ENCODE data around the gene CLDN6.
A peak's percentile ranks its signal among the peaks of the same experiment; 100 is the strongest.

Gene CLDN6

DNA sequence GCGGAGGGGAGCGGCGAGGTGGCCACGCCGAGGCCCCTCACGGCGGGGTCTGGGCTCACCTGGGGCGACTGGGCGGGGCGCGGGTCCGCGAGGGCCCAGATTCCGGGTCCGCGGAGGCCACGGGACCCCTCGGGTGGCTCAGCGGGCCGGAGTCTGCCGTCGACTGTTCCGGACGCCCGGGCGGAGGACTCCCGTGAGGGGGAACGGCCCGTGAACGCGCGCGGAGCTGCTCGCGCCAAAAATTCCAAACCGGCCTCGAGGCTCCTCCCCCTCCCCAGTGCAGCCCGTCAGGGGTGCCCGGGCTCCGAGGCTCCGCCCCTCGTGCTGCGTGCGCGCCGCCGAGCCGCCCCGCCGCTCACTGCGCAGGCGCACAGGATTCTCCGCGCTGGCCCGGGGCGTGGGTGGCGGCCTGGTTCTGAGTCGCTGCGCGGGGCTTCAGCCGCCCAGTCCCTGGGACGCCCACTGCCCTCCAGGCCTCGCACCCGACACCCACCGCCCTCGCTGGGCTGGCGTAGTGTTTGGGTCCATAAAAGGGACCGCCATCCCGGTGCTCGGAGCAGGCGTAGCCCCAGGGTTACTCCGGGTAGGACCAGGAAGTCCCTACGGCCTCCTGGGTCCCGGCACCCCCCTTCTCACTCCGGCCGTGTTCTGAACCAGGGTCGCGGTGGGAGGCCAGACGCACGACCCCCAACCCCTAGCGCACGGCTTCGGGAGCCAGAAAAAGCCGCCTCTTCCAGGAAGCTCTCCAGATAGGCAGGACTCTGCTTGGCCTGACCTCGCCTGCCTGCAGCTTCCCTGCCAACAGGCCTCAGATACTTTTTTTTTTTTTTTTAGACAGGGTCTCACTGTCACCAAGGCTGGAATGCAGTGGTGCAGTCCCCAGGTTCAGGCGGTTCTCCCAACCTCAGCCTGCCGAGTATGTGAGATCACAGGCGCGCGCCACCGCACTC lies 37.5 kb downstream of the CLDN6 start, which contains the start of gene PKMYT1:
Gene PKMYT1 (minus strand): TSS at position 220 of the 950 bp plus-strand sequence. CDS start 789 bp downstream, outside the sequence.
- Mint-ChIP-seq H3K4me1 (ENCODE audit: low read depth in 2 of 2) (peaks cover 11 to 15% of the 10 kb centered on the region in 2 donors), H3K27ac (peak within 1 kb of the TSS; percentile 84 to 88)

GRCh38 chr16:2979669-2980226 lies 38.2 kb downstream of the CLDN6 start:
- Mint-ChIP-seq H3K9me3 (no peaks in the 10 kb centered on the region), H3K27ac (no peak overlapping the region), H3K36me3 (ENCODE audit: insufficient read depth) (peaks cover 4% of the 10 kb centered on the region), H3K4me3 (peak overlapping the region; percentile 74 to 78), H3K27me3 (no peaks in the 10 kb centered on the region), H3K4me1 (ENCODE audit: low read depth in 2 of 2) (peaks cover 11 to 15% of the 10 kb centered on the region in 2 donors)
- DNase-seq: no peak
- no peak for ATAC-seq (replicated peaks)

More for the DNA sequence above, 37.5 kb downstream of the CLDN6 start, which contains the start of gene PKMYT1:
- peak; percentile 93 to 97 (median 94) for DNase-seq
- Mint-ChIP-seq H3K4me3 (peak within 1 kb of the TSS; percentile 74 to 78), H3K27me3 (no peaks in the 10 kb centered on the region), H3K9me3 (no peaks in the 10 kb centered on the region), H3K36me3 (ENCODE audit: insufficient read depth) (peaks cover 4% of the 10 kb centered on the region)
- peak; percentile 93 for ATAC-seq (replicated peaks)

DNA sequence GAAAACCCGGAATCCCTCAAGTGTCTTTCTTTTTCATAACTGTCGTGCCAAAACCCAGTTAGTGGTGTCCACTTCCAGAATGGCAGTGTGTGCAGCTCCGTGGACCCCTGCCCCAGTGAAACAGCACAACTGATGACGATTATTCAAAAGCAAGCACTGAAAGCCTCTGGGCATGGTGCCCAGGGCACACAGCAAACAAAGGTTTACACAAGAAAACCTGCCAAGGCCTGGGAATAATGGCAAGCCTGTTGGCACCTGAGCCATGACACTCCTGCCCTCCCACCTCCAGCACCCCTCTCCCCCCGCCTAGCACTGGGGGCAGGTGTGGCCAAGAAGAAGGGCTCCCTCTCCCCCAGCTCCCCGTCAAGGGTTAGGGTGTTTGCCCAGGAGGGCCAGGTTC lies 40.5 kb downstream of the CLDN6 start:
- Mint-ChIP-seq H3K4me1 (ENCODE audit: low read depth in 2 of 2) (peaks cover 8 to 11% of the 10 kb centered on the region in 2 donors), H3K36me3 (ENCODE audit: insufficient read depth) (peaks cover 4% of the 10 kb centered on the region), H3K9me3 (no peaks in the 10 kb centered on the region), H3K27ac (no peak overlapping the region), H3K27me3 (peaks cover 0 to 1% of the 10 kb centered on the region in 2 donors), H3K4me3 (no peak overlapping the region)
- DNase-seq: no peak
- ATAC-seq (replicated peaks): no peak

GRCh38 chr16:2976673-2977072 lies 41.3 kb downstream of the CLDN6 start:
- DNase-seq (no peak), ATAC-seq (replicated peaks) (no peak)
- Mint-ChIP-seq H3K4me3 (no peak overlapping the region), H3K27ac (no peak overlapping the region), H3K27me3 (peaks cover 0 to 8% of the 10 kb centered on the region in 2 donors), H3K4me1 (ENCODE audit: low read depth in 2 of 2) (peaks cover 5 to 10% of the 10 kb centered on the region in 2 donors), H3K36me3 (ENCODE audit: insufficient read depth) (peaks cover 4% of the 10 kb centered on the region), H3K9me3 (no peaks in the 10 kb centered on the region)

DNA sequence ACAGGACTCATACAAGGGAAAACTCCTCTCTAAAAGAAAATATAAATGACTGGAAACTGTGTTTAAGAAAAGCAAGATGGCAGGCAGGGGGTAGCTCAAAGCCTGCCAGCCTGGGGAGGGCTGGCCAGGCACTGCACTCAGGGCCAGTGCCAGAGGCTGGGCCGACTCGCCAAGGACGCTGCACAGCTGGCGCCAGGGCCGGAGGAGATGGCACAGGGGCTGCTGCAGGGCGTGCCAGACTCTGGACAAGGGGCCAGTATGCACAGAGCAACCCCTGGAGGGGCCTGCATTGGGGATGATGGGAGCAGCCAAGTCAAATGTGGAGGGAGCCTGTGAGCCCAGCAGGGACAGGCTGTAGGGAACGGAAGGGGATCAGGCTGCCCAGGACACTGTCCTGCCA lies 41.8 kb downstream of the CLDN6 start:
- H3K4me1 Mint-ChIP-seq (ENCODE audit: low read depth in 2 of 2): peaks cover 2 to 8% of the 10 kb centered on the region in 2 donors
- no peak overlapping the region for H3K4me3 Mint-ChIP-seq
- H3K27me3 Mint-ChIP-seq: peaks cover 0 to 10% of the 10 kb centered on the region in 2 donors
- peaks cover 4% of the 10 kb centered on the region for H3K36me3 Mint-ChIP-seq (ENCODE audit: insufficient read depth)
- ATAC-seq (replicated peaks) (no peak), DNase-seq (no peak)
- H3K9me3 Mint-ChIP-seq: no peaks in the 10 kb centered on the region
- no peak overlapping the region for H3K27ac Mint-ChIP-seq

- H3K27ac Mint-ChIP-seq: no peak overlapping the region
- ATAC-seq (replicated peaks): no peak
- peaks cover 0 to 4% of the 10 kb centered on the region in 2 donors for H3K4me1 Mint-ChIP-seq (ENCODE audit: low read depth in 2 of 2)
- H3K27me3 Mint-ChIP-seq: peaks cover 0 to 16% of the 10 kb centered on the region in 2 donors
- DNase-seq: no peak
- H3K36me3 Mint-ChIP-seq (ENCODE audit: insufficient read depth): peaks cover 4% of the 10 kb centered on the region
- no peaks in the 10 kb centered on the region for H3K9me3 Mint-ChIP-seq
- no peak overlapping the region for H3K4me3 Mint-ChIP-seq
Measured at GRCh38 chr16:2975161-2975795, 42.7 kb downstream of the CLDN6 start.

- H3K9me3 Mint-ChIP-seq: no peaks in the 10 kb centered on the region
- H3K4me1 Mint-ChIP-seq (ENCODE audit: low read depth in 2 of 2): peaks cover 0 to 2% of the 10 kb centered on the region in 2 donors
- H3K36me3 Mint-ChIP-seq (ENCODE audit: insufficient read depth): peaks cover 4% of the 10 kb centered on the region
- DNase-seq (no peak), ATAC-seq (replicated peaks) (no peak)
- no peak overlapping the region for H3K4me3 Mint-ChIP-seq
- H3K27ac Mint-ChIP-seq: no peak overlapping the region
- peaks cover 0 to 16% of the 10 kb centered on the region in 2 donors for H3K27me3 Mint-ChIP-seq
Measured at GRCh38 chr16:2974319-2975056, 43.5 kb downstream of the CLDN6 start.

DNA sequence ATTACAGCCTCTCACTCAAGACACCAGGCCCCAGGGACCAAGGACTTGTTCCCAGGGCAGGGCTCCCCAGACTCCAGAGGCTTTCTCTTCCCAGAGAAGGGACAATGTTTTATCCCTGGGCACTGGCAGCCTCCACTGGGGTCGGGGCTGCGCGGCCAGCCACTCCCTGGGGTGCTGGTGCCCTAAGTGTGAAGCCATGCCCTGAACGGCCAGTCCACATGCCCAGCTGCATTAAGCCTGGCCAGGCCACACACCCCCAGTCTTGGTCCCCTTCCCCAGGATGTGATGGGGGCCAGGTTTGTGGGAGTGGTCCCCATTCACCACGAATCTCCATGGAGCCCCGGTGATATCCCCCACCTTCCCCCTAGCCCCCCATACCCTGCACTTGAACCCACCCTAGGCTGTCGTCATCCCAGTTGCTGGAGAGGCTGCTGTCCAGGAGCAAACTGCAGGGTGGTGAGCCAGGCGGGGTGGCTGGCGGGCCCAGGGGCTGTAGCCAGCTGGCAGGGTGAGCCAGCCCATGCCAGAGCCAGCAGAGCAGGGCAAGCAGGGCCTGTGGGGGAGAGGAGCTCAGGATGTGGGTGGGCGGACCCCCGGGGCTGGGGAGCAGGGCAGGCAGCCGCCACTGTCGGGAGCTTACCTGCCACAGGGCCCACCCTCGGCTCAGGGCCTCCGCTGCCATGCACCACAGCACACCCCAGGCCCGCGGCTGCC lies 44.2 kb downstream of the CLDN6 start:
- DNase-seq: no peak
- no peak for ATAC-seq (replicated peaks)
- H3K9me3 Mint-ChIP-seq: no peaks in the 10 kb centered on the region
- no peak overlapping the region for H3K4me3 Mint-ChIP-seq
- H3K27ac Mint-ChIP-seq: no peak overlapping the region
- peaks cover 4% of the 10 kb centered on the region for H3K36me3 Mint-ChIP-seq (ENCODE audit: insufficient read depth)
- H3K4me1 Mint-ChIP-seq (ENCODE audit: low read depth in 2 of 2): peaks cover 0 to 3% of the 10 kb centered on the region in 2 donors
- peaks cover 0 to 16% of the 10 kb centered on the region in 2 donors for H3K27me3 Mint-ChIP-seq

DNA sequence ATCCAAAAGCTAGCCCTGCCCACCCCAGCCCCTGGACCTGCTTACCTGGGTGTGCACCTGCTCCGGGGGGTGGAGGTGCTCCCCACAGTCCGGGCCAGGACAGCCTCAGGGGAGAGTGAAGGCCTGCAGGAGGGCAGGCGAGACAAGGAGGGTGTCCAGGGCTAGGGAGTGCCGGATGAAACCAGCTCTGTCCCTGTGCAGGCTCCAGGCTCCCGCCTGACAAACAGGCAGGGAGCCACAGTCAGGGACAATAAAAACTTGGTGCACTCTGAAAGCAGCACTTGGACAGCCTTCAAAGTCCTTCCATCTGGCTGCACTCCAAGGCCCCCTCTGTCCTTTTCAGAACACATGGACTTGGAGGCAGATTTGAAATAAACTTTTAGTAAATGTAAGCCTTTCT lies 44.9 kb downstream of the CLDN6 start:
- Mint-ChIP-seq H3K4me1 (ENCODE audit: low read depth in 2 of 2) (peaks cover 2 to 10% of the 10 kb centered on the region in 2 donors), H3K27ac (no peak overlapping the region), H3K4me3 (no peak overlapping the region), H3K36me3 (ENCODE audit: insufficient read depth) (peaks cover 4% of the 10 kb centered on the region), H3K27me3 (peaks cover 5 to 22% of the 10 kb centered on the region in 2 donors), H3K9me3 (no peaks in the 10 kb centered on the region)
- ATAC-seq (replicated peaks): no peak
- DNase-seq: no peak

DNA sequence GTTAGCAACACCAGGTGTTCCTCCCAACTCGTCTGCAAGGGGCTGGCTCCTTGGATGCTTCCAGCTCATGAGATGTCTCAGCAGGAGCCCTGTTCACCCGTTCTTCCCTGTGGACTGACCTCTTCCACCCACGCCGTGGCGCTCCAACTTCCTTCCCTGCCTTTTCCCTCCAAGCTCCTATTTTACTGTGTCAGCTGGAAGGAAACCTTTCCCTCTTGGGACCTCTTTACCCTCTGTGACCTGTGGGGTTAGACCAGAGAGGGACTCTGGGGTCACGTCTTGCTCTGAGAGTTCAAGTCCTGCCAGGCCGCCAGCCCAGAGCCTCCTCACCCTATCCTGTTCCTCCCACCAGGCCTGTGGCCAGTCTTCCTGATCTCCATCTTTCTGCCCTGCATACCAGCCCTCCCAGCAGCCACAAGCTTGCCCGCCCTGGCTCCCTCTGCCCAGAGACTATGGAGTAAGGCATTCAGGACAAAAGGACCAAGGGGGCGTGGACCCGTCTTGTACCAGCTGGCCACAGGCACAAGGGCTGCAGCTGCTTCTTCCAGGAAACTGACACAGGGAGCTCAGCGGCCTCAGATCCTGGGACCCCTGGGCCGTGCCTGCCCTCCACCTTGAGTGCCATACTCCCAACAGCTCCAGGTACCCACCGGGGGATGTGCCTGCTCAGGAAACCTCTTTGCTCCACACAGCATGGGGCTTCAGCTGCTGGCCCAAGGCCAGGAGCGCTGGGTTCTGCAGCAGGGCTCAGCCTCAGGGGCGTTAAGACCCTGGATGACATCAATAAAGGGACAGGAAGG lies 45.8 kb downstream of the CLDN6 start:
- H3K27me3 Mint-ChIP-seq: peaks cover 9 to 29% of the 10 kb centered on the region in 2 donors
- ATAC-seq (replicated peaks) (no peak), DNase-seq (no peak)
- H3K27ac Mint-ChIP-seq: no peak overlapping the region
- no peaks in the 10 kb centered on the region for H3K9me3 Mint-ChIP-seq
- peak overlapping the region in 1 of 2 donors; percentile 46 for H3K4me3 Mint-ChIP-seq
- H3K36me3 Mint-ChIP-seq (ENCODE audit: insufficient read depth): peaks cover 4% of the 10 kb centered on the region
- H3K4me1 Mint-ChIP-seq (ENCODE audit: low read depth in 2 of 2): peaks cover 5 to 13% of the 10 kb centered on the region in 2 donors

GRCh38 chr16:2971134-2971984 lies 46.6 kb downstream of the CLDN6 start:
- peak overlapping the region in 1 of 2 donors; percentile 15 for H3K27ac Mint-ChIP-seq
- ATAC-seq (replicated peaks) (no peak), DNase-seq (no peak)
- H3K27me3 Mint-ChIP-seq: peaks cover 9 to 29% of the 10 kb centered on the region in 2 donors
- peaks cover 5 to 13% of the 10 kb centered on the region in 2 donors for H3K4me1 Mint-ChIP-seq (ENCODE audit: low read depth in 2 of 2)
- H3K9me3 Mint-ChIP-seq: no peaks in the 10 kb centered on the region
- H3K36me3 Mint-ChIP-seq (ENCODE audit: insufficient read depth): peaks cover 4% of the 10 kb centered on the region
- peak overlapping the region in 1 of 2 donors; percentile 62 for H3K4me3 Mint-ChIP-seq

All from effector memory CD8-positive, alpha-beta T cell (primary cell).